ENCODE measurements around the gene BLMH.
A peak's percentile ranks its signal among the peaks of the same experiment; 100 is the strongest.

Gene BLMH

GRCh38 chr17:30241051-30241450 is 50.7 kb downstream of the BLMH start:
- H3K79me1 ChIP-seq (ENCODE audit: low read length) = no peaks in the 10 kb centered on the region
- no CpG with 5 or more reads among the region's 6 CpGs for WGBS (ENCODE audit: extremely low coverage, insufficient coverage, insufficient read length)

DNA sequence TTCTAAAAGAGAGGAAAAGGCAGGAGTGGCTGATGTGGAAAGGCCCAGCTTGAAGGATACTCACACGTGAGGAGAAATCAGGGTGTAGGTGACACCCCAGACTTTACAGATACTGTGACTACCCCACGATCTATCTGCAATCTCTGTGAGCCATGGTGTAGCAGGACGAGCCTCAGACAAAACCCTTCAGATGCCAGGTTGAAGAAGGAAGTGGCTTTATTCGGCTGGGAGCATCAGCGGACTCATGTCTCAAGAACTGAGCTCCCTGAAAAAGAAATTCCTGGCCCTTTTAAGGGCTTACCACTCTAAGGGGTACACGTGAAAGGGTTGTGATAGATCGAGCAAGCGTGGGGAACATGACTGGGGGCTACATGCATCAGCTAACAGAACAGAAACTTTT is 51.6 kb downstream of the BLMH start:
- H2AFZ ChIP-seq (ENCODE audit: insufficient read depth, low read length, poor library complexity) = no peak overlapping the region
- H4K91ac ChIP-seq (ENCODE audit: low read depth, low read length) = no peak overlapping the region
- H3K36me3 ChIP-seq (ENCODE audit: control insufficient read depth in 1 of 2, insufficient read depth in 2 of 2, low read length in 2 of 2) = no peaks in the 10 kb centered on the region
- peaks cover 19 to 26% of the 10 kb centered on the region in 2 experiments for H3K4me1 ChIP-seq (ENCODE audit: control insufficient read depth in 1 of 2, insufficient read depth in 2 of 2, low read length in 2 of 2)
- WGBS (ENCODE audit: extremely low coverage, insufficient coverage, insufficient read length) = no CpG with 5 or more reads among the region's 8 CpGs
- no peak overlapping the region for H2BK120ac ChIP-seq (ENCODE audit: insufficient read depth, low read length, poor library complexity)
- H4K12ac ChIP-seq (ENCODE audit: low read depth, low read length) = no peak overlapping the region
- no peak overlapping the region for H3K23ac ChIP-seq (ENCODE audit: low read length)
- no peak overlapping the region for H2AK5ac ChIP-seq (ENCODE audit: low read length)
- H3K4ac ChIP-seq (ENCODE audit: low read depth, low read length) = no peak overlapping the region
- no peak overlapping the region for H3K4me3 ChIP-seq (ENCODE audit: low read depth, low read length)
- no peak overlapping the region for H3K18ac ChIP-seq (ENCODE audit: low read length)
- no peak overlapping the region for H3K9ac ChIP-seq (ENCODE audit: low read length)
- H4K8ac ChIP-seq (ENCODE audit: low read depth, low read length) = no peak overlapping the region
- peaks cover 8% of the 10 kb centered on the region for H3K27me3 ChIP-seq (ENCODE audit: insufficient read depth, low read length)
- H3K79me1 ChIP-seq (ENCODE audit: low read length) = no peaks in the 10 kb centered on the region
- no peak overlapping the region for H3K4me2 ChIP-seq (ENCODE audit: low read length)
- peaks cover 18% of the 10 kb centered on the region for H3K9me3 ChIP-seq (ENCODE audit: insufficient read depth, low read depth, low read length)
- H3K14ac ChIP-seq (ENCODE audit: low read length) = no peak overlapping the region
- no peak for DNase-seq
- H2BK5ac ChIP-seq (ENCODE audit: low read depth, low read length, poor library complexity) = no peak overlapping the region
- H2BK12ac ChIP-seq (ENCODE audit: low read length) = no peak overlapping the region
- H3K79me2 ChIP-seq (ENCODE audit: control insufficient read depth, insufficient read depth, low read length, poor library complexity) = no peaks in the 10 kb centered on the region
- H3K27ac ChIP-seq (ENCODE audit: low read depth, low read length) = no peak overlapping the region

More at GRCh38 chr17:30241051-30241450, 50.7 kb downstream of the BLMH start:
- H3K9me3 ChIP-seq (ENCODE audit: insufficient read depth, low read depth, low read length) = peaks cover 11% of the 10 kb centered on the region
- no peak overlapping the region for H3K4me3 ChIP-seq (ENCODE audit: low read depth, low read length)
- H3K4me2 ChIP-seq (ENCODE audit: low read length) = no peak overlapping the region
- no peak overlapping the region for H3K14ac ChIP-seq (ENCODE audit: low read length)
- H2AFZ ChIP-seq (ENCODE audit: insufficient read depth, low read length, poor library complexity) = no peak overlapping the region
- H2AK5ac ChIP-seq (ENCODE audit: low read length) = no peak overlapping the region
- no peak overlapping the region for H2BK120ac ChIP-seq (ENCODE audit: insufficient read depth, low read length, poor library complexity)
- peaks cover 11 to 19% of the 10 kb centered on the region in 2 experiments for H3K4me1 ChIP-seq (ENCODE audit: control insufficient read depth in 1 of 2, insufficient read depth in 2 of 2, low read length in 2 of 2)
- H3K18ac ChIP-seq (ENCODE audit: low read length) = no peak overlapping the region
- H2BK12ac ChIP-seq (ENCODE audit: low read length) = no peak overlapping the region
- H3K27me3 ChIP-seq (ENCODE audit: insufficient read depth, low read length) = no peaks in the 10 kb centered on the region
- H3K4ac ChIP-seq (ENCODE audit: low read depth, low read length) = no peak overlapping the region
- no peak overlapping the region for H2BK5ac ChIP-seq (ENCODE audit: low read depth, low read length, poor library complexity)
- no peak for DNase-seq
- no peak overlapping the region for H4K91ac ChIP-seq (ENCODE audit: low read depth, low read length)
- H3K27ac ChIP-seq (ENCODE audit: low read depth, low read length) = no peak overlapping the region
- H3K79me2 ChIP-seq (ENCODE audit: control insufficient read depth, insufficient read depth, low read length, poor library complexity) = no peaks in the 10 kb centered on the region
- H4K12ac ChIP-seq (ENCODE audit: low read depth, low read length) = no peak overlapping the region
- H4K8ac ChIP-seq (ENCODE audit: low read depth, low read length) = no peak overlapping the region
- no peaks in the 10 kb centered on the region for H3K36me3 ChIP-seq (ENCODE audit: control insufficient read depth in 1 of 2, insufficient read depth in 2 of 2, low read length in 2 of 2)
- H3K23ac ChIP-seq (ENCODE audit: low read length) = no peak overlapping the region
- no peak overlapping the region for H3K9ac ChIP-seq (ENCODE audit: low read length)

GRCh38 chr17:30239089-30239462 is 52.7 kb downstream of the BLMH start:
- H4K8ac ChIP-seq (ENCODE audit: low read depth, low read length) = no peak overlapping the region
- H3K4me1 ChIP-seq (ENCODE audit: control insufficient read depth in 1 of 2, insufficient read depth in 2 of 2, low read length in 2 of 2) = peaks cover 19 to 27% of the 10 kb centered on the region in 2 experiments
- H3K27ac ChIP-seq (ENCODE audit: low read depth, low read length) = no peak overlapping the region
- no peak overlapping the region for H4K91ac ChIP-seq (ENCODE audit: low read depth, low read length)
- H2BK120ac ChIP-seq (ENCODE audit: insufficient read depth, low read length, poor library complexity) = no peak overlapping the region
- no peak overlapping the region for H2BK5ac ChIP-seq (ENCODE audit: low read depth, low read length, poor library complexity)
- no peak overlapping the region for H3K23ac ChIP-seq (ENCODE audit: low read length)
- H3K27me3 ChIP-seq (ENCODE audit: insufficient read depth, low read length) = peaks cover 13% of the 10 kb centered on the region
- no peak overlapping the region for H4K12ac ChIP-seq (ENCODE audit: low read depth, low read length)
- no peak overlapping the region for H2BK12ac ChIP-seq (ENCODE audit: low read length)
- H3K79me1 ChIP-seq (ENCODE audit: low read length) = no peaks in the 10 kb centered on the region
- no CpG with 5 or more reads among the region's 5 CpGs for WGBS (ENCODE audit: extremely low coverage, insufficient coverage, insufficient read length)
- H3K4me3 ChIP-seq (ENCODE audit: low read depth, low read length) = no peak overlapping the region
- no peak overlapping the region for H2AFZ ChIP-seq (ENCODE audit: insufficient read depth, low read length, poor library complexity)
- H2AK5ac ChIP-seq (ENCODE audit: low read length) = no peak overlapping the region
- H3K9me3 ChIP-seq (ENCODE audit: insufficient read depth, low read depth, low read length) = peaks cover 19% of the 10 kb centered on the region
- H3K9ac ChIP-seq (ENCODE audit: low read length) = no peak overlapping the region
- no peak overlapping the region for H3K4ac ChIP-seq (ENCODE audit: low read depth, low read length)
- no peak overlapping the region for H3K4me2 ChIP-seq (ENCODE audit: low read length)
- no peaks in the 10 kb centered on the region for H3K79me2 ChIP-seq (ENCODE audit: control insufficient read depth, insufficient read depth, low read length, poor library complexity)
- no peak overlapping the region for H3K14ac ChIP-seq (ENCODE audit: low read length)
- H3K18ac ChIP-seq (ENCODE audit: low read length) = no peak overlapping the region
- H3K36me3 ChIP-seq (ENCODE audit: control insufficient read depth in 1 of 2, insufficient read depth in 2 of 2, low read length in 2 of 2) = no peaks in the 10 kb centered on the region
- no peak for DNase-seq

DNA sequence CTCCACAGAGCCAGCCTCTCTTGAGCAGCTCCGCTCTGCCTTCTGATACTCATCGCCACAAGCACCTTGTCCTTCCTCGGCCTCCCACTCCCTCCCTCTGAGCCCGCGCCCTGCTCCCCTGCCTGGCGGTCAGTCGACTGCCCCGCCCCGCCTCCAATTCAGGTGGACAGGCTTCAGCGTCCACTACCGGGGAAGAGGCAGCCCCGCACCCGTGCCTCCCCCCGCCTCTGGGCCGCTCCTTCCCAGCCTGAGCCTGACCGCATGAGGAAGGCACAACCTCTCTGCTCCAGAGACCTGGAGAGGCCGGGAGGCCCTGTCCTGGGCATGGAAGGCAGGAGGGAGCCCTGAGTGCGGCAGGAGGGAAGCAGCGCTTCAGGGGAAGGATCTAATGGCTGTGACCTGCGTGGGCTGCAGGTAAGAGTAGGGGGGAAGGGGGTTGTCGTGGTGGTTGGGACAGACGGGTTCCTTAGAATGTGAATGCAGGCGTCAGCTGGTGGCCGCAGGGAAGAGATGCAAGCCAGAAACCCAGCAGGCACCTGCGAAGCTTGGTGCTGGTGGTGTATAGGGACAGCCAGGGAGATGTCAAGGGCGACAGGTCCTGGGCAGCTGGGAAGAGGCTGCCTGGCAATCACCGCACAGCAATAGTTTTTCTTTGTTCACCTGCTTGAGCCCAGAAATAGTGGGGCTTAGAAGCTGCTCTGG is 53.2 kb downstream of the BLMH start:
- no peak overlapping the region for H3K18ac ChIP-seq (ENCODE audit: low read length)
- no peaks in the 10 kb centered on the region for H3K79me2 ChIP-seq (ENCODE audit: control insufficient read depth, insufficient read depth, low read length, poor library complexity)
- no peak overlapping the region for H2BK5ac ChIP-seq (ENCODE audit: low read depth, low read length, poor library complexity)
- H4K8ac ChIP-seq (ENCODE audit: low read depth, low read length) = no peak overlapping the region
- no peak overlapping the region for H3K27ac ChIP-seq (ENCODE audit: low read depth, low read length)
- H3K79me1 ChIP-seq (ENCODE audit: low read length) = no peaks in the 10 kb centered on the region
- no peaks in the 10 kb centered on the region for H3K36me3 ChIP-seq (ENCODE audit: control insufficient read depth in 1 of 2, insufficient read depth in 2 of 2, low read length in 2 of 2)
- no peak overlapping the region for H2BK12ac ChIP-seq (ENCODE audit: low read length)
- no peak overlapping the region for H2AFZ ChIP-seq (ENCODE audit: insufficient read depth, low read length, poor library complexity)
- peaks cover 19 to 27% of the 10 kb centered on the region in 2 experiments for H3K4me1 ChIP-seq (ENCODE audit: control insufficient read depth in 1 of 2, insufficient read depth in 2 of 2, low read length in 2 of 2)
- no peak overlapping the region for H3K4me3 ChIP-seq (ENCODE audit: low read depth, low read length)
- no peak overlapping the region for H2BK120ac ChIP-seq (ENCODE audit: insufficient read depth, low read length, poor library complexity)
- H3K23ac ChIP-seq (ENCODE audit: low read length) = no peak overlapping the region
- H3K9ac ChIP-seq (ENCODE audit: low read length) = no peak overlapping the region
- H3K9me3 ChIP-seq (ENCODE audit: insufficient read depth, low read depth, low read length) = peaks cover 19% of the 10 kb centered on the region
- no peak overlapping the region for H2AK5ac ChIP-seq (ENCODE audit: low read length)
- H4K12ac ChIP-seq (ENCODE audit: low read depth, low read length) = no peak overlapping the region
- H3K4ac ChIP-seq (ENCODE audit: low read depth, low read length) = no peak overlapping the region
- DNase-seq = peak in 1 of 2 donors; percentile 25
- H4K91ac ChIP-seq (ENCODE audit: low read depth, low read length) = no peak overlapping the region
- H3K27me3 ChIP-seq (ENCODE audit: insufficient read depth, low read length) = peaks cover 15% of the 10 kb centered on the region
- no peak overlapping the region for H3K14ac ChIP-seq (ENCODE audit: low read length)
- WGBS (ENCODE audit: extremely low coverage, insufficient coverage, insufficient read length) = no CpG with 5 or more reads among the region's 27 CpGs
- peak overlapping the region; percentile 33 for H3K4me2 ChIP-seq (ENCODE audit: low read length)
